ENCODE measurements around the gene HARS1. TPM values are rescaled to one million over a fixed set of nuclear protein-coding genes. Genes with fewer than 3 reads are reported as not detected.

HARS1 gene
- total and polyA plus RNA-seq, 2 of the 13 experiments (the other 11 are each of a cell fraction or from before 2014, with no cell fraction given): 36.9 to 66.2 TPM

DNA sequence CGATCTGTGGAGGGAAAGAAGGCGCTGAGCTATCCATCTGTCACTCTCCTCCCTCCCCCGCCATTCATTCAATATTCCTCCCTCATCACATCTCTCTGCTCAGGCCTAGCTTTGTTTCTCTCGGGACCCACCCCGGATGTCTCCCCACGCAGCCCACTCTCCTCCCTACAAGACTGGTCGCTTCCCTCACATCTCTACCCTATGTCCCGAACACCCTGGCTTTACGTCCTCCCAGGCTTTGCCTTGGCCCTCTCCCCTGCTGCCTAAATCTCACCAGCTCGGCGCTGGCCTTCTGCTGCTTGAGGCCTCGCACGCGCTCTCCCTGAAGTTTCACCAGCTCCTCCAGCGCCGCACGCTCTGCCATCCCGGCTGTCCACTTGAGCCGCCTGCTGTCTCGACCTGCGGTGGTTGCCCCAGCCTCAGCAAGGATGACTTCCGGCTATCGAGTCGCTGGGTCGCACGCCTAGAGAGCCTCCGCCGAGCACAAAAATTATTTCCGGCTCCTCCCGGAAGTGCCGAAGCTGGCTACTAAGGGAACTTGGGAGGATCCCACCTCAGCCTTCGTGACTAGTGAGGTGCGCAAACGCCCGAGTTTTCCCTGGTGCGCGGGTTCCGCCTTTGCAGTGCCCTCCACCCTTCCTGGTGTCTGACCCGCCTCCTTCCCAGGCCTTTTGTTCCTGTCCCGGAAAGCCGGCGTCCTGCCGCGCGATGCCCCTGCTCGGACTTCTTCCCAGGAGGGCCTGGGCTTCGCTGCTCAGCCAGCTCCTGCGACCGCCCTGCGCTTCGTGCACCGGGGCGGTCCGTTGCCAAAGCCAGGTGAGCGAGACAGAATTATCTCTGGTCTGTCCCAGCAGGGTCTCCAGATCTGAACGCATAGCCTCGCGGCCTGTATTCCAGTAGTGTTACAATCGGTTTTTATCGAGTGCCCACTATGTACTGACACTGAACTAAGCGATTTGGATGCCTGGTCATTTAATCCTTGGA is at the start of gene HARS1, which contains the start of gene HARS2 (continued):
- TF ChIP-seq, protein P1, sequence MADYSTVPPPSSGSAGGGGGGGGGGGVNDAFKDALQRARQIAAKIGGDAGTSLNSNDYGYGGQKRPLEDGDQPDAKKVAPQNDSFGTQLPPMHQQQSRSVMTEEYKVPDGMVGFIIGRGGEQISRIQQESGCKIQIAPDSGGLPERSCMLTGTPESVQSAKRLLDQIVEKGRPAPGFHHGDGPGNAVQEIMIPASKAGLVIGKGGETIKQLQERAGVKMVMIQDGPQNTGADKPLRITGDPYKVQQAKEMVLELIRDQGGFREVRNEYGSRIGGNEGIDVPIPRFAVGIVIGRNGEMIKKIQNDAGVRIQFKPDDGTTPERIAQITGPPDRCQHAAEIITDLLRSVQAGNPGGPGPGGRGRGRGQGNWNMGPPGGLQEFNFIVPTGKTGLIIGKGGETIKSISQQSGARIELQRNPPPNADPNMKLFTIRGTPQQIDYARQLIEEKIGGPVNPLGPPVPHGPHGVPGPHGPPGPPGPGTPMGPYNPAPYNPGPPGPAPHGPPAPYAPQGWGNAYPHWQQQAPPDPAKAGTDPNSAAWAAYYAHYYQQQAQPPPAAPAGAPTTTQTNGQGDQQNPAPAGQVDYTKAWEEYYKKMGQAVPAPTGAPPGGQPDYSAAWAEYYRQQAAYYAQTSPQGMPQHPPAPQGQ (CRISPR knock-in tag; IDR thresholded peaks at IDR 0.05; ENCODE audit: borderline replicate concordance): no peak
- TF ChIP-seq ZNF432 (CRISPR knock-in tag; IDR thresholded peaks at IDR 0.05; ENCODE audit: borderline replicate concordance) (no peak), HOXA3 (CRISPR knock-in tag; IDR thresholded peaks at IDR 0.05) (peak; percentile 89), SOX13 (IDR thresholded peaks at IDR 0.05) (no peak), SOX13 (CRISPR knock-in tag; conservative IDR thresholded peaks at IDR 0.05 in 1 of 2, IDR thresholded peaks at IDR 0.05 in 1 of 2) (no peak; a peak in 1 of 4 replicates), KLF13 (CRISPR knock-in tag; IDR thresholded peaks at IDR 0.05) (peak; percentile 94; the same call in 1 of the 2 replicates), ZNF142 (CRISPR knock-in tag; IDR thresholded peaks at IDR 0.05) (peak; percentile 81), ZNF883 (CRISPR knock-in tag; IDR thresholded peaks at IDR 0.05; ENCODE audit: not compliant biosample characterization) (no peak), ATAD3A (CRISPR knock-in tag; IDR thresholded peaks at IDR 0.05) (no peak; the same call in 1 of the 2 replicates), TBL1XR1 (IDR thresholded peaks at IDR 0.05; ENCODE audit: borderline replicate concordance, low read length, partially characterized antibody) (peak; percentile 15), FIP1L1 (IDR thresholded peaks at IDR 0.05; ENCODE audit: borderline replicate concordance, insufficient read depth, low read depth, low read length) (0 out of 2 replicates have a peak, but pooled peaks have one; percentile 57), SIX4 (CRISPR knock-in tag; IDR thresholded peaks at IDR 0.05) (no peak), SUZ12 (IDR thresholded peaks at IDR 0.05; ENCODE audit: low read depth, low read length) (no peak)
- TF ChIP-seq, protein P2, sequence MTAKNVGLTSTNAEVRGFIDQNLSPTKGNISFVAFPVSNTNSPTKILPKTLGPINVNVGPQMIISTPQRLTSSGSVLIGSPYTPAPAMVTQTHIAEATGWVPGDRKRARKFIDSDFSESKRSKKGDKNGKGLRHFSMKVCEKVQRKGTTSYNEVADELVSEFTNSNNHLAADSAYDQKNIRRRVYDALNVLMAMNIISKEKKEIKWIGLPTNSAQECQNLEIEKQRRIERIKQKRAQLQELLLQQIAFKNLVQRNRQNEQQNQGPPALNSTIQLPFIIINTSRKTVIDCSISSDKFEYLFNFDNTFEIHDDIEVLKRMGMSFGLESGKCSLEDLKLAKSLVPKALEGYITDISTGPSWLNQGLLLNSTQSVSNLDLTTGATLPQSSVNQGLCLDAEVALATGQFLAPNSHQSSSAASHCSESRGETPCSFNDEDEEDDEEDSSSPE (CRISPR knock-in tag; IDR thresholded peaks at IDR 0.05): 0 out of 2 replicates have a peak, but pooled peaks have one; percentile 50
- TF ChIP-seq, protein P3, sequence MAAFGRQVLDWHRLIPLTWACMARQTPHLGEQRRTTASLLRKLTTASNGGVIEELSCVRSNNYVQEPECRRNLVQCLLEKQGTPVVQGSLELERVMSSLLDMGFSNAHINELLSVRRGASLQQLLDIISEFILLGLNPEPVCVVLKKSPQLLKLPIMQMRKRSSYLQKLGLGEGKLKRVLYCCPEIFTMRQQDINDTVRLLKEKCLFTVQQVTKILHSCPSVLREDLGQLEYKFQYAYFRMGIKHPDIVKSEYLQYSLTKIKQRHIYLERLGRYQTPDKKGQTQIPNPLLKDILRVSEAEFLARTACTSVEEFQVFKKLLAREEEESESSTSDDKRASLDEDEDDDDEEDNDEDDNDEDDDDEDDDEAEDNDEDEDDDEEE (CRISPR knock-in tag; IDR thresholded peaks at IDR 0.05): peak; percentile 96; the same call in 1 of the 2 replicates
